Measurements from ENCODE around the gene PTPRR. TPM values are rescaled to one million over a fixed set of nuclear protein-coding genes. Genes with fewer than 3 reads are reported as not detected.

Gene PTPRR
- total and polyA plus RNA-seq, 2 of the 4 experiments (the other 2 are of a cell fraction) = 0.18 to 0.21 TPM

DNA sequence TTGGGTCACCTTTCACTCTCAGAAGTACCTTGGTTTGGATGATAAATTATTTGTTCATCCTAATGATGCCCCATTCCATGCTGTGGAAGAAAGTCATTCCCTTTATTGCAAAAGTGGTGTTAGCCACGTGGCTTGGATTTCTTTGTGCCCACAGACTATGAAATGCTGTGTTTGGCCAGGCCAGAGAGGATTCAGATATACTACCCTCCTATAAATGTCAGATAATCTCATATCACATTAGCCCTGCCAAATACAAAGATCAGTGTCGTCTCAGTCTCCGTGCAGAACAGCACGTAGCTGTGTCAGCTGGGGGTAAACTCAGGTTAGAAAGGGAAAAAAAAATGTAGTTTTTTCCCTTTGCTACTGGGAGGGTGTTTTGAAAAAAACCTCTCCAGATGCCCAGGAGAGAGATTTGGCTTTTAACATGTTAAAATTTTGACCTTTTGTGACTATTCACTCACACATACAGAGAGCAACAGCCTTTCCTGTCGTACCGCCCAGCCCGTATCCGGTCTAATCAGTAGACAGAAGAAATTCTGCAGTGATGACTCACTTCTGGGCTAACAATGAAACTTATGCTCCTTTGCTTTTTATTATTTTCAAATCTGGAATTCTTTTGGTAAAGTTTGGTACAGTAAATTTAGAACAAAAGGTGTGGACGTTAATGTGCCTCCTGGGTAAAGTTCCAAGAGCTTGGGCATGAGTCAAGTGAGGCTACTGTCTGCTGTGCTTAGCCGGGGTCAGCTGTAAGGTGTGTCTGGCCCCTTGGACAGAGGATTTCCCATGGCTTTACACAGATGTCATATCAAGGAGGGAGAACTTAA lies 274.8 kb downstream of the PTPRR start (continued):
- TF ChIP-seq MAFK (IDR thresholded peaks at IDR 0.05; ENCODE audit: low read depth, low read length) (no peak), CHD1 (IDR thresholded peaks at IDR 0.05; ENCODE audit: low read depth, low read length) (no peak)

DNA sequence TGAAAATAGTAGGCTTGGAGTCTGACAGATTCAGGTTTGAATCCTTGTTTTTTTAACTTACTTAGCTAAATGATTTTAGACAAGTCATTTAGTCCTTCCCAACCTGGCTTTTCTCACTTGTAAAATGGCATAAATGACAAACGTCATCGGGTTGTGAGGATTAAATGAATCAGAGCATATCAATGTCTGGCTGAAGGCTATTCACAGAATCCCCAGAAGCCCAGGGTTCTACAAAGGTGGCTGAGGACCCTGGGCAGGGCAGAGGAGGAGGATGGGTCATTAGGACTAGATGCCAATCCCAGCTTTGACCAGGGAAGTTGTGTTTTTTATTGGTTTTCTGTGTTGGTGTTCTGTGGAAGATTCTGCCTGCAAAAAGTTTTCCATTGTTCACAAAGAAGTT lies 275.7 kb downstream of the PTPRR start:
- in situ Hi-C loops (cut with MboI; ENCODE audit: low sequenced_read_pairs) = no loop called here
- ChIA-PET CTCF (no interaction called here), POLR2A (ENCODE audit: unreplicated experiment) (no interaction called here)
- Histone ChIP-seq H3K56ac (ENCODE audit: extremely low read depth, insufficient read depth, low read length) (no peak overlapping the region), H3K4me1 (ENCODE audit: control insufficient read depth, insufficient read depth, low read length) (peaks cover 5% of the 10 kb centered on the region), H4K20me1 (ENCODE audit: insufficient read depth, low read length) (no peaks in the 10 kb centered on the region), H2BK5ac (ENCODE audit: low read depth, low read length, poor library complexity, severe bottlenecking) (peak overlapping the region; percentile 88), H3K4ac (ENCODE audit: low read depth, low read length) (peak overlapping the region; percentile 88), H2BK15ac (ENCODE audit: low read depth, low read length) (peak overlapping the region; percentile 95; the same call in 2 of the 3 replicates), H4K91ac (ENCODE audit: insufficient read depth, low read depth, low read length) (peak overlapping the region; percentile 70; the same call in 1 of the 2 replicates), H3K36me3 (ENCODE audit: control insufficient read depth, insufficient read depth, low read length) (no peaks in the 10 kb centered on the region), H3K9me3 (ENCODE audit: control insufficient read depth, insufficient read depth, low read length) (no peaks in the 10 kb centered on the region), H2AK9ac (replicated peaks; ENCODE audit: low read depth, low read length, poor library complexity) (peak overlapping the region; percentile 89), H2AFZ (replicated peaks; ENCODE audit: low read length, poor library complexity) (no peak overlapping the region), H3K23ac (ENCODE audit: low read depth, low read length) (no peak overlapping the region), H3K14ac (replicated peaks; ENCODE audit: low read depth, low read length) (peak overlapping the region; percentile 64), H3K18ac (ENCODE audit: low read depth, low read length) (peak overlapping the region; percentile 58), H2BK120ac (ENCODE audit: low read depth, low read length) (peak overlapping the region; percentile 87), H4K5ac (ENCODE audit: low read depth, low read length) (peak overlapping the region; percentile 43; the same call in 1 of the 2 replicates), H3K27ac (ENCODE audit: insufficient read depth, low read length) (no peak overlapping the region; the same call in 1 of the 2 replicates), H3K4me2 (ENCODE audit: low read depth, low read length) (no peak overlapping the region), H2AK5ac (ENCODE audit: low read depth, low read length) (peak overlapping the region; percentile 76), H3K9ac (ENCODE audit: low read depth, low read length) (no peak overlapping the region), H3K27me3 (ENCODE audit: control insufficient read depth, insufficient read depth, low read length) (no peaks in the 10 kb centered on the region), H3K9me1 (ENCODE audit: insufficient read depth, low read length) (no peaks in the 10 kb centered on the region), H2BK20ac (ENCODE audit: low read depth, low read length) (peak overlapping the region; percentile 96; the same call in 1 of the 2 replicates), H3K79me1 (ENCODE audit: low read depth in 1 of 2, low read length in 2 of 2) (no peaks in the 10 kb centered on the region), H4K8ac (ENCODE audit: low read depth in 2 of 2, low read length in 2 of 2) (peak overlapping the region; percentile 27 to 77; a peak in 3 of 4 replicates), H3K4me3 (ENCODE audit: insufficient read depth, low read depth, low read length) (no peak overlapping the region)
- TF ChIP-seq CEBPB (IDR thresholded peaks at IDR 0.05; ENCODE audit: low read depth, low read length) (no peak), RAD21 (IDR thresholded peaks at IDR 0.05; ENCODE audit: low read length) (no peak), MAFK (IDR thresholded peaks at IDR 0.05; ENCODE audit: low read depth, low read length) (no peak)
- dilution Hi-C loops (cut with HindIII; ENCODE audit: low sequenced_read_pairs, unreplicated experiment) = no loop called here
- BruUV-seq (replicated peaks) = no TSS peak
- no CpG with 5 or more reads among the region's 2 CpGs for WGBS, 2 experiments (ENCODE audit: extremely low coverage in 2 of 2, insufficient read length in 1 of 2)
- no peak for ATAC-seq (ENCODE audit: low read depth)
- intact Hi-C loops (cut with micrococcal nuclease) = no loop called here
- DNase-seq = no peak

All from IMR-90 (cell line).